Mucosa of descending colon (tissue), 3 donors: ENCODE results near the gene DOCK1. TPM values are rescaled to one million over a fixed set of nuclear protein-coding genes. Genes with fewer than 3 reads are reported as not detected.

Experiments used
- ATAC-seq: fragments of 200-7000 bp; cut with Tn5 transposase; one replicate; pipeline ENCODE4 v1.9.1; 2020; ENCODE audit warnings: mild to moderate bottlenecking, moderate library complexity
- DNase-seq, 3 donors: peaks; one replicate each; pipeline ENCODE4 v3.0.0-alpha.2; 2020
- H3K36me3 ChIP-seq: fragments of 200-600 bp; one replicate; pipeline ENCODE4 v1.8.0; 2021; ENCODE audit warnings: low read depth, mild to moderate bottlenecking
- H3K4me1 ChIP-seq: fragments of 200-600 bp; one replicate; pipeline ENCODE4 v1.8.0; 2021; ENCODE audit warnings: low read depth, mild to moderate bottlenecking
- H3K4me3 ChIP-seq: fragments of 200-600 bp; one replicate; pipeline ENCODE4 v1.8.0; 2021; ENCODE audit warnings: mild to moderate bottlenecking
- H3K9me3 ChIP-seq: fragments of 200-600 bp; one replicate; pipeline ENCODE4 v1.8.0; 2021; ENCODE audit warnings: mild to moderate bottlenecking
- intact Hi-C, 2 donors: fragments of 100-400 bp; cut with DNase I in 1 of 2; cut with micrococcal nuclease in 1 of 2; formaldehyde crosslinking; loops; one replicate each; pipeline versions ENCODE4 v1.11.0 to v1.11.1; 2022; cut with DNase I, micrococcal nuclease
- total RNA-seq, 3 donors: library from RNA; stranded (reverse); fragmentation: NEBNext Ultra II Directional in 2 of 3; extraction: Animal tissue kit (Norgen Biotek cat#: 25700) in 2 of 3; gene quantifications; one replicate each; pipeline versions ENCODE4 v1.2.1 to v1.2.4, GENCODE V29; 2021 to 2023
- TF ChIP-seq, protein P1 (sequence below): fragments of 200-600 bp; IDR thresholded peaks from one replicate; pipeline ENCODE4 v1.8.0; 2022; ENCODE audit warnings: antibody characterized with exemption, mild to moderate bottlenecking
- donor health status: DM: no; HTN: no; CAD: no; lungs with moderate emphysema.
- donor health status: DM: no; HTN: no; CAD: no.
- donor health status: DM: no; HTN: yes; CAD: no.

Gene DOCK1
- total RNA-seq, 3 donors from 2014 or later = 56.5 to 103 (median 74.1) TPM

DNA sequence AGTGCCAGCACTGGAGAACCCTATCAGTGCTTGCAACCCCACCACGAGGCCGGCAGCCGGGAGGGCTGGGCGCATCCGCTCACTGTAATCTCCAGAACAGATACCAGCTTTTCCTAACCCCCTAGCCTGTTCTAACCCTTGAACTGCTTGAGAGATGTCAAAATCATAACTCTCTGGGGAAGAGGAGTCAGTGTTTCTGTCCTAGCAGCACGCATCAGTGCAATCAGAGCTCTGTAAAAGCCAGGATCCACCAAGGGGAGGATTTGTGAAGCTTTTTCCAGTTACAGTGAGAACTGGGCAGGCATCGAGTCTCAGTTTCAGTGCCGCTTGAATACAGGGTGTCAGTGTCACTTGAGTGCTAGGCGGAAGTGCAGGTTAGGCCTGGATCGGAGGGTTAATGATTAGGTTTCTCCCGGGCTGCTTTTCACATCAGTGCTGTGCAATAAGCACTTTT, 395.7 kb downstream of the DOCK1 start:
- intact Hi-C loops = no loop called here
- peak in 2 of 3 donors; percentile 51 to 68 for DNase-seq
- peak; percentile 94 for ATAC-seq

DNA sequence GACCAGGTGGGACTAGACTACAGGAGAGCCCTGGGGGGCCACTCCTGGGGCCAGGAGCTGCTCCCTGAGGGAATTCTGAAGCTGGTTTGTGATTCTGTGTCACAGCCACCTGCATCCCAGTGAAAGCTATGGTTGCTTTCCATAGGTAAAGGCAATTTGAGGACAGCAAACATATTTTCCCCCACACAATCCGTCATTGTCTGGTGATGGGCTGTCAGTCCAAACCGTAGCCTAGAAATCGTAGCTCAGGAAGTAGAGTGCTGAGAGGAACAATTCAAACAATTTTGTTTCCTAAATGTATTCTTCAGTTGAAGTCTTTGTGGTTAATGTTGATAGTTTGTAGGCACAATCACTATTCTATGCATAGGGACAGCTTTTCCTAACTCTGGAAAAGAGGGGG, 397.1 kb downstream of the DOCK1 start:
- no peaks in the 10 kb centered on the region for H3K9me3 ChIP-seq
- TF ChIP-seq, protein P1, sequence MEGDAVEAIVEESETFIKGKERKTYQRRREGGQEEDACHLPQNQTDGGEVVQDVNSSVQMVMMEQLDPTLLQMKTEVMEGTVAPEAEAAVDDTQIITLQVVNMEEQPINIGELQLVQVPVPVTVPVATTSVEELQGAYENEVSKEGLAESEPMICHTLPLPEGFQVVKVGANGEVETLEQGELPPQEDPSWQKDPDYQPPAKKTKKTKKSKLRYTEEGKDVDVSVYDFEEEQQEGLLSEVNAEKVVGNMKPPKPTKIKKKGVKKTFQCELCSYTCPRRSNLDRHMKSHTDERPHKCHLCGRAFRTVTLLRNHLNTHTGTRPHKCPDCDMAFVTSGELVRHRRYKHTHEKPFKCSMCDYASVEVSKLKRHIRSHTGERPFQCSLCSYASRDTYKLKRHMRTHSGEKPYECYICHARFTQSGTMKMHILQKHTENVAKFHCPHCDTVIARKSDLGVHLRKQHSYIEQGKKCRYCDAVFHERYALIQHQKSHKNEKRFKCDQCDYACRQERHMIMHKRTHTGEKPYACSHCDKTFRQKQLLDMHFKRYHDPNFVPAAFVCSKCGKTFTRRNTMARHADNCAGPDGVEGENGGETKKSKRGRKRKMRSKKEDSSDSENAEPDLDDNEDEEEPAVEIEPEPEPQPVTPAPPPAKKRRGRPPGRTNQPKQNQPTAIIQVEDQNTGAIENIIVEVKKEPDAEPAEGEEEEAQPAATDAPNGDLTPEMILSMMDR = no peak
- ATAC-seq (no peak), DNase-seq (no peak)
- H3K4me1 ChIP-seq = peaks cover 15% of the 10 kb centered on the region
- H3K4me3 ChIP-seq = no peak overlapping the region
- intact Hi-C loops = no loop called here
- H3K36me3 ChIP-seq = no peaks in the 10 kb centered on the region

More for the DNA sequence above, 395.7 kb downstream of the DOCK1 start:
- Histone ChIP-seq H3K36me3 (no peaks in the 10 kb centered on the region), H3K9me3 (no peaks in the 10 kb centered on the region), H3K4me3 (no peak overlapping the region), H3K4me1 (peaks cover 15% of the 10 kb centered on the region)
- TF ChIP-seq, protein P1 = no peak

DNA sequence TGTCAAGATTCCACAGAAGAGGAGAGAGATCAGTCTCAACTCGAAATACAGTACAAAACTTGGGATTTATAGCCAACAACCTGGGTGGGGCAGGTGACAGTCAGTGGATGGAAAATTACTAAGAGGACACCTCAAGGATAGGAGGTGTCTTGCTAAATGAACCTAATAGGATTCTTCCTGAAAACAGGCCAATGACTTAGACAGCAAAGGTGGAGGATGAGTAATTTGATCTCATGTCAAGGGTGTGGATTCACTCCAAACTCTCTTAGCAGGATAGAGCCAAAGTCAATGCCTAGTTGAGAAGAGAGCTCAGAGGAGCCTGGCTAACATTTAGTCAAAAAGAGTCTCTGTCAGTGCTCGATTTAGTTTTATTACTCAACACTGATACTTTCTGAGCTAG, 397.9 kb downstream of the DOCK1 start:
- Histone ChIP-seq H3K9me3 (no peaks in the 10 kb centered on the region), H3K4me1 (peaks cover 15% of the 10 kb centered on the region), H3K36me3 (no peaks in the 10 kb centered on the region), H3K4me3 (no peak overlapping the region)
- intact Hi-C loops = no loop called here
- TF ChIP-seq, protein P1 = no peak
- DNase-seq (no peak), ATAC-seq (no peak)

DNA sequence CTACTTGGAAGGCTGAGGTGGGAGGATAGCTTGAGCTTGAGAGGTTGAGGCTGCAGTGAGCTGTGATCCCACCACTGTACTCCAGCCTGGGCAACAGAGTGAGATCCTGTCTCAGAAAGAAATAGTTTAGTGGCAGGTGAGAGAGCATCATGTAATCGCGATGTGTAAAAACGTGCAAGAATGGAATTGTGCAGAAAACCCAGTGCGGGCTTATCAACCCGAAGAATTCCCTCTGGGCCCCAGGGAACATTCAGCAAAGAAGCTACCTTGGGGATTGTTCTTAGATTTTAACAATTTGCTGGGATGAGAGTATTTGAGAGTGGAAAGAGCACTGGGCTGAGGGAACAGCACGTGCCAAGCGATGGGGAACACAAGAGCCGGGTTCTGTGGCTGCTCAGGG, 398.5 kb downstream of the DOCK1 start:
- no peak for ATAC-seq
- no peaks in the 10 kb centered on the region for H3K36me3 ChIP-seq
- no peak for DNase-seq
- no peak overlapping the region for H3K4me3 ChIP-seq
- peaks cover 15% of the 10 kb centered on the region for H3K4me1 ChIP-seq
- H3K9me3 ChIP-seq = no peaks in the 10 kb centered on the region
- intact Hi-C loops = no loop called here
- TF ChIP-seq, protein P1 = no peak

DNA sequence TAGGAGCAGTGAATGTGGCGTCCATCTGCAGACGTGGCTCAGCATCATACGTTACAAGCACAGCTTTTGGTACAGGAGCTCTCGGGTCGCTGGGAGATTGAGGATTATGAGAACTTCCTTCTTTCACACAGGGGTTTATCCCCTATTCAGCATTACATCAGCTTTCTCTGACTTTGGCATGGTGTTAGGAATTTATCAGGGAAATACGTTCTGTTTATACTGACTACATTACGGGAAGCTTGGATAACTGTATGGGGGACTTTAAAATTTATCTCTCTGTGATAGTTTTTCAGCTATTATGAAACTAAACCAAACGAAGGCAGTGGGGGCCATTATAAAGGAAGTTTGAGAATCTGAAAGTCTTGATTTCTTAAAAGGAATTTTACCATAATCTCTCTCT, 401.3 kb downstream of the DOCK1 start:
- TF ChIP-seq, protein P1 = no peak
- Histone ChIP-seq H3K4me1 (peaks cover 3% of the 10 kb centered on the region), H3K9me3 (no peaks in the 10 kb centered on the region), H3K4me3 (no peak overlapping the region), H3K36me3 (no peaks in the 10 kb centered on the region)
- DNase-seq (no peak), ATAC-seq (no peak)
- intact Hi-C loops = no loop called here

DNA sequence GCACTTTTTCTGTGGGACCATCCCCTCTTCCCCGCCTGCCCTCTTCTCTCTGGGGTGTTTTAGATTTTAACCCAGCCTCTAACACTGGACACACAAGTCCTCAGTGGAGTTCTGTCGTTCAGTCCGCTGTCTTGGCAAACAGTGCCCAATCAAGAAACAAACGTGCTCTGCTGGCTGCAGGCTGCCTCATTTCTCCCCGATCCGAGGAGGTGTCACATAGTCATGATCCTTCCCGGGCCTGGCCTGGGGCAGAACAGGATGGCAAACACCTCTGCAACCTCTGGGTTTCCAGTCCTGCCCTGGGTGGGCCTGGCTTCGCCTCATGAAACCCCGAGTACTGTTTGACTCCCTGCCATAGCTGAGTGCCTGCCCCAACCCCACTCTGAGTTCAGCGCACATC, 402.1 kb downstream of the DOCK1 start:
- Histone ChIP-seq H3K9me3 (no peaks in the 10 kb centered on the region), H3K4me3 (no peak overlapping the region), H3K36me3 (no peaks in the 10 kb centered on the region), H3K4me1 (no peaks in the 10 kb centered on the region)
- DNase-seq = no peak
- intact Hi-C loops = no loop called here
- no peak for ATAC-seq
- TF ChIP-seq, protein P1 = no peak
